Gastroesophageal sphincter (tissue), 4 donors: ENCODE results near the gene PRDM16. TPM values are rescaled to one million over a fixed set of nuclear protein-coding genes. Genes with fewer than 3 reads are reported as not detected.

Experiments
- ATAC-seq: fragments of 150-250 bp; one replicate; pipeline ENCODE4 v1.9.1; 2016; ENCODE audit warnings: mild to moderate bottlenecking, moderate library complexity
- H3K27ac ChIP-seq, 4 donors: fragments of 200-600 bp; sonication (generic) in 3 of 4; 1 replicate in 3 of 4; 2 replicates in 1 of 4; pipeline ENCODE4 v1.5.1; 2016 to 2019
- H3K27me3 ChIP-seq: fragments of 200-600 bp; sonication (generic); one replicate; pipeline ENCODE4 v1.5.1; 2019
- H3K36me3 ChIP-seq, 2 donors: fragments of 200-600 bp; sonication (generic); one replicate each; pipeline ENCODE4 v1.5.1; 2019; ENCODE audit warnings: control low read depth in 1 of 2
- H3K4me1 ChIP-seq, 3 donors: fragments of 200-600 bp; sonication (generic); 1 replicate in 2 of 3; 2 replicates in 1 of 3; pipeline ENCODE4 v1.5.1; 2016 to 2019; ENCODE audit warnings: control low read depth in 2 of 3
- H3K4me3 ChIP-seq, 2 donors: fragments of 200-600 bp; sonication (generic); one replicate each; pipeline ENCODE4 v1.5.1; 2019; ENCODE audit warnings: mild to moderate bottlenecking in 1 of 2, moderate library complexity in 1 of 2
- H3K9me3 ChIP-seq, 3 donors: fragments of 200-600 bp; sonication (generic); one replicate each; pipeline ENCODE4 v1.5.1; 2017 to 2019; ENCODE audit warnings: control low read depth in 2 of 3
- EP300 ChIP-seq: sonication (generic); formaldehyde crosslinking; IDR thresholded peaks from one replicate; pipeline ENCODE4 v1.6.1; 2017; ENCODE audit warnings: antibody characterized with exemption, mild to moderate bottlenecking
- POLR2A ChIP-seq, 2 donors: fragments of 450-650 bp; IDR thresholded peaks; one replicate each; pipeline ENCODE4 v1.6.1; 2017; ENCODE audit warnings: antibody characterized with exemption in 2 of 2, mild to moderate bottlenecking in 2 of 2, moderate library complexity in 1 of 2
- POLR2AphosphoS5 ChIP-seq: sonication (generic); formaldehyde crosslinking; IDR thresholded peaks from one replicate; pipeline ENCODE4 v1.6.1; 2017; ENCODE audit warnings: antibody characterized with exemption
- WGBS, 2 donors: methylation state at CpG; one replicate each; pipeline ENCODE4 v1.1.5; 2018; ENCODE audit warnings: low coverage in 1 of 2; 5-methylcytosine and 5-hydroxymethylcytosine counted together
- total RNA-seq, 4 donors: library from RNA; depleted of rRNA; stranded (reverse); fragments of >200 nt; gene quantifications; one replicate each; pipeline ENCODE4 v1.1.0, GENCODE V29; 2016
- TF ChIP-seq, protein P1 (sequence below), 4 experiments: fragments of 200-600 bp in 2 of 4; fragments of 450-650 bp in 2 of 4; sonication (generic) in 1 of 4; IDR thresholded peaks; one replicate each; pipeline ENCODE4 v1.5.1; 2017 to 2019; ENCODE audit warnings: antibody characterized with exemption in 4 of 4, mild to moderate bottlenecking in 2 of 4, moderate library complexity in 2 of 4

PRDM16 gene
- total RNA-seq, 4 donors from 2014 or later, result 1.1 to 3.4 (median 1.6) TPM

DNA sequence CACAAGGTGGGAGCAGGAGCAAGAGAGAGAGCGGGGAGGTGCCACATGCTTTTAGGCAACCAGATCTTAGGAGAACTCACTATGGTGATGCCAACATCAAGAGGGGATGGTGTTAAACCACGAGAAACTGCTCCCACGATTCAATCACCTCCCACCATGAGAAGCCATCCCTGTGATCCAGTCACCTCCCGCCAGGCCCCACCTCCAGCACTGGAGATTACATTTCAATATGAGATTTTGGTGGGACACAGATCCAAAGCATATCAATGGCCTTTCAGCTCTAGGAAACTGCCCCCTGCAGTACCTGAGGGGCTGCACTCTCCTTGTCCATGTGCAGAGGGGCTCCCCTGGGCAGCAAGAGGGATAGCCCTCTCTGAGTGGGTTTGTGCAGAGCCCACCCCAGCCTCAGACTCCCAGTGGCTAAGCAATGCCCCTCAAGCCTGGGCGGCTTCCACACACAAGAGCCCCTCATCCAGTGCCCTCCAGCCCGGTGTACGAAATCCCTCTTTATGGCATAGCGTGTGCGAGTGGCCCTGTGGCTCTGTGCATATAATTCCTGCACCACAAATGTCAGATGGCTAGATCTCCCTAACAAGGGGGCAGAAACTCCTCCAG is 15.5 kb upstream of the PRDM16 start:
- Histone ChIP-seq H3K4me1 (no peaks in the 10 kb centered on the region), H3K4me3 (no peak overlapping the region), H3K36me3 (no peaks in the 10 kb centered on the region), H3K9me3 (peaks cover 0 to 6% (median 0%) of the 10 kb centered on the region in 3 donors), H3K27me3 (peaks cover 76% of the 10 kb centered on the region), H3K27ac (no peak overlapping the region)
- no peak for ATAC-seq
- TF ChIP-seq, protein P1, sequence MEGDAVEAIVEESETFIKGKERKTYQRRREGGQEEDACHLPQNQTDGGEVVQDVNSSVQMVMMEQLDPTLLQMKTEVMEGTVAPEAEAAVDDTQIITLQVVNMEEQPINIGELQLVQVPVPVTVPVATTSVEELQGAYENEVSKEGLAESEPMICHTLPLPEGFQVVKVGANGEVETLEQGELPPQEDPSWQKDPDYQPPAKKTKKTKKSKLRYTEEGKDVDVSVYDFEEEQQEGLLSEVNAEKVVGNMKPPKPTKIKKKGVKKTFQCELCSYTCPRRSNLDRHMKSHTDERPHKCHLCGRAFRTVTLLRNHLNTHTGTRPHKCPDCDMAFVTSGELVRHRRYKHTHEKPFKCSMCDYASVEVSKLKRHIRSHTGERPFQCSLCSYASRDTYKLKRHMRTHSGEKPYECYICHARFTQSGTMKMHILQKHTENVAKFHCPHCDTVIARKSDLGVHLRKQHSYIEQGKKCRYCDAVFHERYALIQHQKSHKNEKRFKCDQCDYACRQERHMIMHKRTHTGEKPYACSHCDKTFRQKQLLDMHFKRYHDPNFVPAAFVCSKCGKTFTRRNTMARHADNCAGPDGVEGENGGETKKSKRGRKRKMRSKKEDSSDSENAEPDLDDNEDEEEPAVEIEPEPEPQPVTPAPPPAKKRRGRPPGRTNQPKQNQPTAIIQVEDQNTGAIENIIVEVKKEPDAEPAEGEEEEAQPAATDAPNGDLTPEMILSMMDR (IDR thresholded peaks at IDR 0.05), result no peak
- TF ChIP-seq POLR2A (IDR thresholded peaks at IDR 0.05), result no peak
- no peak for TF ChIP-seq POLR2AphosphoS5
- TF ChIP-seq EP300, result no peak
- WGBS, 2 donors, result 89 to 97% methylated on average over 3 to 6 of the region's 9 CpGs

DNA sequence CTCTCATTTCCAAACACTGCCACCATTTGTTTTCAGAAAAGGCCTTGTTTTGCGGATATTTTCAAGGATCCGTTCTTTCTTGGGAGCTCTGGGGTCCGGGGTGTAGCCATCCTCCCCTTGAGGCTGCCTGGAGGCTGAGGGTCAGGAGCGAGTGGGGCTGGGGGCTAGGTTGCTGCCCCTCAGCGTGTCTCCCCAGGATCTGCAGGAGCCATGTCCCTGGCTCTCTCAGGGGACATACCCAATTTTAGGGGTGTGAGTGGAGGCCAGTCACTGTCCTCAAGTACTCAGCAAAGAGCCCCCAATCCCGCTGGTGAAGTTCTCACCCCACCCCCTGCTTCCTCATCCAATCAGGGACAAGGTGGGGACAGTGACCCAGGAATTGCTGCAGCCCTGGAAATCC is 15.0 kb upstream of the PRDM16 start:
- 40 to 81% methylated on average over 1 to 5 of the region's 6 CpGs for WGBS, 2 donors

DNA sequence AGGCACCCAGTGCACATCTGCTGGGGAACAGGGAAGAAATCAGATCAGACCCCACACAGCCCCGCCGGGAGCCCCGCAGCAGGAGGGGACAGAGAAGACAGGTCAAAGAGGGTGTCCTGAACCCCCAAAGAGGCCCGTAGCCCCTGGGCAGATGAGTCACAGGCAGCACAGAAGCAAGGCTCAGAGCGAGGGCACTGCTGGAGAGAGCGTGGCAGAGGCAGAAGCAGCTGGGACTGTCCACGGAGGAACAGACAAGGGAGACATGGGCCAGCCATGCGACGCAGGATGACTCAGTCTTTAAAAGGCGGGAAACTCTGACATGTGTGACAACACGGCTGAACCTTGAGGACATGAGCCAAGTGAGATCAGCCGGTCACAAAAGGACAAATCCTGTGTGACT is 14.5 kb upstream of the PRDM16 start:
- Histone ChIP-seq H3K27me3 (peaks cover 78% of the 10 kb centered on the region), H3K27ac (no peak overlapping the region), H3K4me3 (no peak overlapping the region), H3K9me3 (peaks cover 0 to 6% (median 0%) of the 10 kb centered on the region in 3 donors), H3K4me1 (no peaks in the 10 kb centered on the region), H3K36me3 (no peaks in the 10 kb centered on the region)
- no peak for ATAC-seq
- TF ChIP-seq, protein P1 (IDR thresholded peaks at IDR 0.05), result no peak
- TF ChIP-seq POLR2A (IDR thresholded peaks at IDR 0.05), result no peak
- no peak for TF ChIP-seq POLR2AphosphoS5
- no peak for TF ChIP-seq EP300
- 75 to 82% methylated on average over 9 to 10 of the region's 12 CpGs for WGBS, 2 donors

More for the DNA sequence above, 15.0 kb upstream of the PRDM16 start:
- Histone ChIP-seq H3K4me1 (no peaks in the 10 kb centered on the region), H3K27me3 (peaks cover 79% of the 10 kb centered on the region), H3K9me3 (peaks cover 0 to 6% (median 0%) of the 10 kb centered on the region in 3 donors), H3K4me3 (no peak overlapping the region), H3K36me3 (no peaks in the 10 kb centered on the region), H3K27ac (no peak overlapping the region)
- TF ChIP-seq POLR2A (IDR thresholded peaks at IDR 0.05) (no peak), POLR2AphosphoS5 (no peak), EP300 (no peak)
- TF ChIP-seq, protein P1 (IDR thresholded peaks at IDR 0.05), result no peak
- ATAC-seq, result no peak

DNA sequence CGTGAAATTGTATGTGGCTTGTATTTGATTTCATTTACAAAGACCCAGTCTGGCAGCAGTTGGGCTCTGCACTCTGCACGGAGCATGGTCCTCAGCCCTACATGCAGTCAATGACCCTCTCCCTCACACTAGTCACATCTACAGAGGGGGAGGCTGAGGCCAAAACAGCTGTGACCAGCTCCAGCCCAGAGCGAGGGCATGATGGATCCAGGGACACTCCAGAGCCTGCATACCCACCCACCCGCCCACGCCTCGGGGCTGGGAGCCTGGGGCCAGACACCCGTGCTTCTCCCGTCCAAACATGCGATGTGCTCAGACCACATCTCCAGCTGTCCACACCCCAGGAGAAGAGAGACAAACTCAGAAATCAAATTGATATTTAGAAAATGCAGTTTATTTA is 14.0 kb upstream of the PRDM16 start:
- peaks cover 0 to 6% (median 0%) of the 10 kb centered on the region in 3 donors for H3K9me3 ChIP-seq
- no peak for TF ChIP-seq EP300
- TF ChIP-seq, protein P1 (IDR thresholded peaks at IDR 0.05), result no peak
- no peak for TF ChIP-seq POLR2AphosphoS5
- TF ChIP-seq POLR2A (IDR thresholded peaks at IDR 0.05), result no peak
- no peaks in the 10 kb centered on the region for H3K4me1 ChIP-seq
- no peak overlapping the region for H3K27ac ChIP-seq
- WGBS, 2 donors, result 67 to 70% methylated on average over 1 of the region's 9 CpGs
- H3K36me3 ChIP-seq, result no peaks in the 10 kb centered on the region
- H3K4me3 ChIP-seq, result no peak overlapping the region
- ATAC-seq, result no peak
- H3K27me3 ChIP-seq, result peaks cover 78% of the 10 kb centered on the region

DNA sequence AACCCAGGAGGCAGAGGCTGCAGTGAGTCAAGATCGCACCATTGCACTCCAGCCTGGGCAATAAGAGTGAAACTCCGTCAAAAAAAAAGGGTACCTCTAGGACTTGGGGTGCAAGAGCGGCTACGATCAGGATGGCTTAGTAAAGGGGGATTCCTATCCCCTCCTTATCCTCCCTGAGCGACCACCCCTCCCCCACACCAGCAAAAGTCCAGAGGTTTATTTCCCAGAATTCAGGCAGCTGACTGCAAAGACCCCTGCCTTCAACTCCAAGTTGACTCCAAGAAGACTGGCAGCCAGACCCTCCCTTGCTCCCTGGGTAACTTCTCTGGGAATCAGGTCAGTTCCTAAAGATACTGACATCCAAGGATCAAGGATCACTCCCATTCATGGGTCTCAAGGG is 12.4 kb upstream of the PRDM16 start:
- H3K27me3 ChIP-seq, result peaks cover 78% of the 10 kb centered on the region
- 87 to 91% methylated on average over 3 to 4 of the region's 5 CpGs for WGBS, 2 donors
- no peaks in the 10 kb centered on the region for H3K4me1 ChIP-seq
- no peak overlapping the region for H3K4me3 ChIP-seq
- ATAC-seq, result no peak
- H3K9me3 ChIP-seq, result peaks cover 0 to 6% (median 0%) of the 10 kb centered on the region in 3 donors
- H3K27ac ChIP-seq, result no peak overlapping the region
- H3K36me3 ChIP-seq, result no peaks in the 10 kb centered on the region
- TF ChIP-seq POLR2A (IDR thresholded peaks at IDR 0.05), result no peak
- TF ChIP-seq POLR2AphosphoS5, result no peak
- no peak for TF ChIP-seq EP300
- TF ChIP-seq, protein P1 (IDR thresholded peaks at IDR 0.05), result no peak
